IMR-90 (cell line): ENCODE data around the gene SNED1. TPM values are rescaled to one million over a fixed set of nuclear protein-coding genes. Genes with fewer than 3 reads are reported as not detected.

Experiments used
- ATAC-seq: fragments of 200-7000 bp; cut with Tn5 transposase; 2 replicates; pipeline ENCODE4 v1.9.1; 2020; ENCODE audit warnings: low read depth, mild to moderate bottlenecking, moderate library complexity
- BruUV-seq: library from RNA; stranded (reverse); fragments of 400-500 nt; replicated peaks from 2 replicates; lab custom pipeline; 2021; lab: Mats Ljungman, UMichigan
- CTCF ChIA-PET: fragments of 300-600 bp; formaldehyde crosslinking; extraction: SDS; loops from one replicate; lab custom pipeline; 2021; ENCODE audit warnings: antibody characterized with exemption; lab: Yijun Ruan, JAX
- POLR2A ChIA-PET: fragments of 300-600 bp; sonication (Branson Sonifier 250); formaldehyde crosslinking; loops from one replicate; lab custom pipeline; 2022; ENCODE audit warnings: antibody characterized with exemption; ENCODE audit not compliant: unreplicated experiment; lab: Charles Lee
- DNase-seq: peaks from one replicate; pipeline ENCODE4 v3.0.0; 2013
- H2AFZ ChIP-seq: replicated peaks from 2 replicates; pipeline ENCODE3; 2013; ENCODE audit warnings: low read length, mild to moderate bottlenecking; ENCODE audit not compliant: poor library complexity
- H2AK5ac ChIP-seq: 2 replicates; pipeline ENCODE4 v1.6.1; 2013; ENCODE audit warnings: low read depth, low read length, inconsistent platforms
- H2AK9ac ChIP-seq: replicated peaks from 2 replicates; pipeline ENCODE3; 2013; ENCODE audit warnings: mild to moderate bottlenecking, low read depth, low read length, moderate library complexity; ENCODE audit not compliant: poor library complexity
- H2BK120ac ChIP-seq: 2 replicates; pipeline ENCODE4 v1.6.1; 2013; ENCODE audit warnings: low read depth, low read length, inconsistent platforms
- H2BK15ac ChIP-seq: 3 replicates; pipeline ENCODE4 v1.6.1; 2013; ENCODE audit warnings: low read depth, low read length, inconsistent platforms
- H2BK20ac ChIP-seq: 2 replicates; pipeline ENCODE4 v1.6.1; 2013; ENCODE audit warnings: low read depth, mild to moderate bottlenecking, inconsistent platforms, low read length, moderate library complexity
- H2BK5ac ChIP-seq: 2 replicates; pipeline ENCODE4 v1.6.1; 2013; ENCODE audit warnings: mild to moderate bottlenecking, low read depth, low read length, inconsistent platforms; ENCODE audit not compliant: poor library complexity, severe bottlenecking
- H3K14ac ChIP-seq: replicated peaks from 2 replicates; pipeline ENCODE4 v1.6.1; 2013; ENCODE audit warnings: low read depth, low read length, inconsistent platforms
- H3K18ac ChIP-seq: 2 replicates; pipeline ENCODE4 v1.6.1; 2013; ENCODE audit warnings: low read depth, low read length, control low read depth
- H3K23ac ChIP-seq: 2 replicates; pipeline ENCODE4 v1.6.1; 2013; ENCODE audit warnings: low read depth, low read length, inconsistent platforms
- H3K27ac ChIP-seq: 2 replicates; pipeline ENCODE4 v1.5.1; 2013; ENCODE audit warnings: mild to moderate bottlenecking, control low read depth, low read length; ENCODE audit not compliant: insufficient read depth
- H3K27me3 ChIP-seq: 2 replicates; pipeline ENCODE4 v1.6.1; 2013; ENCODE audit warnings: low read length; ENCODE audit not compliant: control insufficient read depth, insufficient read depth
- H3K36me3 ChIP-seq: 2 replicates; pipeline ENCODE4 v1.6.1; 2013; ENCODE audit warnings: low read length, mixed read lengths; ENCODE audit not compliant: control insufficient read depth, insufficient read depth
- H3K4ac ChIP-seq: 2 replicates; pipeline ENCODE4 v1.6.1; 2013; ENCODE audit warnings: low read depth, low read length, inconsistent platforms
- H3K4me1 ChIP-seq: 2 replicates; pipeline ENCODE4 v1.6.1; 2013; ENCODE audit warnings: low read length, mixed read lengths; ENCODE audit not compliant: control insufficient read depth, insufficient read depth
- H3K4me2 ChIP-seq: 2 replicates; pipeline ENCODE4 v1.6.1; 2013; ENCODE audit warnings: low read depth, mild to moderate bottlenecking, control low read depth, low read length, moderate library complexity
- H3K4me3 ChIP-seq: 2 replicates; pipeline ENCODE4 v1.5.1; 2013; ENCODE audit warnings: low read depth, mild to moderate bottlenecking, control low read depth, low read length, moderate library complexity; ENCODE audit not compliant: insufficient read depth
- H3K56ac ChIP-seq: 2 replicates; pipeline ENCODE4 v1.6.1; 2013; ENCODE audit warnings: low read length, inconsistent platforms; ENCODE audit not compliant: insufficient read depth; ENCODE audit errors: extremely low read depth
- H3K79me1 ChIP-seq, 2 experiments: 2 replicates each; pipeline ENCODE4 v1.6.1; 2013; ENCODE audit warnings: low read length in 2 of 2, inconsistent platforms in 1 of 2, low read depth in 1 of 2
- H3K9ac ChIP-seq: 2 replicates; pipeline ENCODE4 v1.6.1; 2013; ENCODE audit warnings: low read depth, low read length, control low read depth
- H3K9me1 ChIP-seq: 2 replicates; pipeline ENCODE4 v1.6.1; 2013; ENCODE audit warnings: low read length, inconsistent platforms; ENCODE audit not compliant: insufficient read depth
- H3K9me3 ChIP-seq: 2 replicates; pipeline ENCODE4 v1.6.1; 2013; ENCODE audit warnings: low read length; ENCODE audit not compliant: control insufficient read depth, insufficient read depth
- H4K20me1 ChIP-seq: 2 replicates; pipeline ENCODE4 v1.6.1; 2013; ENCODE audit warnings: low read length, inconsistent platforms; ENCODE audit not compliant: insufficient read depth
- H4K5ac ChIP-seq: 2 replicates; pipeline ENCODE4 v1.6.1; 2013; ENCODE audit warnings: mild to moderate bottlenecking, low read depth, low read length, control low read depth
- H4K8ac ChIP-seq, 2 experiments: 2 replicates each; pipeline ENCODE4 v1.6.1; 2013; ENCODE audit warnings: low read depth in 2 of 2, low read length in 2 of 2, control low read depth in 1 of 2, inconsistent platforms in 1 of 2
- H4K91ac ChIP-seq: 2 replicates; pipeline ENCODE4 v1.6.1; 2013; ENCODE audit warnings: low read depth, low read length, inconsistent platforms; ENCODE audit not compliant: insufficient read depth
- BHLHE40 ChIP-seq: fragments of 150-350 bp; IDR thresholded peaks from 2 replicates; pipeline ENCODE4 v1.6.1; 2016; ENCODE audit warnings: mild to moderate bottlenecking, low read depth, low read length
- CEBPB ChIP-seq: IDR thresholded peaks from 2 replicates; pipeline ENCODE4 v1.6.1; 2012; ENCODE audit warnings: low read depth, low read length, improper control_type of control experiment
- CHD1 ChIP-seq: IDR thresholded peaks from 2 replicates; pipeline ENCODE4 v1.6.1; 2012; ENCODE audit warnings: low read depth, low read length, improper control_type of control experiment
- CTCF ChIP-seq: conservative IDR thresholded peaks from 2 replicates; pipeline ENCODE4 v1.5.1; 2012; ENCODE audit warnings: mild to moderate bottlenecking, low read depth, low read length, improper control_type of control experiment
- ELK1 ChIP-seq: fragments of 150-350 bp; IDR thresholded peaks from 2 replicates; pipeline ENCODE4 v1.6.1; 2016; ENCODE audit warnings: low read depth, mild to moderate bottlenecking, low read length, moderate library complexity, borderline replicate concordance
- FOS ChIP-seq: fragments of 150-350 bp; IDR thresholded peaks from 2 replicates; pipeline ENCODE4 v1.6.1; 2016; ENCODE audit warnings: low read depth, low read length
- MAFK ChIP-seq: IDR thresholded peaks from 2 replicates; pipeline ENCODE4 v1.6.1; 2012; ENCODE audit warnings: low read depth, low read length, improper control_type of control experiment
- MAZ ChIP-seq: IDR thresholded peaks from 2 replicates; pipeline ENCODE4 v1.6.1; 2012; ENCODE audit warnings: low read depth, mild to moderate bottlenecking, low read length, improper control_type of control experiment, moderate library complexity, borderline replicate concordance
- MXI1 ChIP-seq: IDR thresholded peaks from 2 replicates; pipeline ENCODE4 v1.6.1; 2012; ENCODE audit warnings: low read depth, mild to moderate bottlenecking, low read length, moderate library complexity, borderline replicate concordance
- NFE2L2 ChIP-seq: fragments of 150-350 bp; IDR thresholded peaks from 2 replicates; pipeline ENCODE4 v1.6.1; 2016; ENCODE audit warnings: low read depth, mild to moderate bottlenecking, low read length
- POLR2A ChIP-seq: IDR thresholded peaks from 2 replicates; pipeline ENCODE4 v1.6.1; 2012; ENCODE audit warnings: mild to moderate bottlenecking, low read depth, low read length
- RAD21 ChIP-seq: IDR thresholded peaks from 2 replicates; pipeline ENCODE4 v1.6.1; 2012; ENCODE audit warnings: low read length, improper control_type of control experiment
- RCOR1 ChIP-seq: IDR thresholded peaks from 2 replicates; pipeline ENCODE4 v1.6.1; 2012; ENCODE audit warnings: mild to moderate bottlenecking, low read length, improper control_type of control experiment; ENCODE audit not compliant: insufficient replicate concordance
- RFX5 ChIP-seq: IDR thresholded peaks from 2 replicates; pipeline ENCODE4 v1.8.0; 2012; ENCODE audit warnings: low read depth, mild to moderate bottlenecking, low read length, moderate library complexity
- SMC3 ChIP-seq: fragments of 150-350 bp; IDR thresholded peaks from 2 replicates; pipeline ENCODE4 v1.6.1; 2016; ENCODE audit warnings: low read depth, mild to moderate bottlenecking, antibody characterized with exemption, low read length, moderate library complexity
- USF2 ChIP-seq: fragments of 150-350 bp; IDR thresholded peaks from 2 replicates; pipeline ENCODE4 v1.6.1; 2017; ENCODE audit warnings: mild to moderate bottlenecking, antibody characterized with exemption, low read length, low read depth
- WGBS, 2 experiments: methylation state at CpG; one replicate each; pipeline versions ENCODE4 v1.1.5 to v1.1.7; 2013; ENCODE audit warnings: missing lambda C conversion rate in 2 of 2; ENCODE audit not compliant: insufficient read length in 1 of 2; ENCODE audit errors: extremely low coverage in 2 of 2; 5-methylcytosine and 5-hydroxymethylcytosine counted together
- dilution Hi-C: fragments of 300-500 bp; cut with HindIII; formaldehyde crosslinking; loops from one replicate; pipeline ENCODE4 v1.14.3; 2018; ENCODE audit warnings: low sequenced_read_pairs; ENCODE audit not compliant: unreplicated experiment
- in situ Hi-C: fragments of 300-500 bp; cut with MboI; formaldehyde crosslinking; loops from 3 replicates; pipeline ENCODE4 v1.14.3; 2019; ENCODE audit warnings: low sequenced_read_pairs, inconsistent platforms, mixed read lengths
- intact Hi-C: fragments of 100-400 bp; cut with micrococcal nuclease; formaldehyde crosslinking; loops from 2 replicates; pipeline ENCODE4 v1.10.0; 2022
- polyA plus RNA-seq, 3 experiments: library from polyadenylated mRNA; depleted of rRNA; stranded (reverse); fragments of >200 nt; gene quantifications; 2 replicates each; pipeline ENCODE4 v1.2.3, GENCODE V29; 2012; ENCODE audit warnings: low replicate concordance in 1 of 3
- total RNA-seq: library from RNA; depleted of rRNA; stranded (reverse); fragments of >200 nt; gene quantifications from 2 replicates; pipeline ENCODE4 v1.2.3, GENCODE V29; 2012

The SNED1 gene
- total and polyA plus RNA-seq, 2 of the 4 experiments (the other 2 are of a cell fraction) = 1.1 to 3.4 TPM

- CTCF ChIA-PET = no interaction called here
- Histone ChIP-seq H2BK15ac (no peak overlapping the region), H4K5ac (no peak overlapping the region), H3K4ac (no peak overlapping the region), H4K20me1 (no peaks in the 10 kb centered on the region), H3K9me3 (peaks cover 18% of the 10 kb centered on the region), H3K14ac (no peak overlapping the region), H3K9ac (no peak overlapping the region), H2AK9ac (no peak overlapping the region), H2BK120ac (no peak overlapping the region), H2AFZ (no peak overlapping the region), H3K4me1 (peaks cover 4% of the 10 kb centered on the region; the same call in 1 of the 2 replicates), H3K79me1 (no peaks in the 10 kb centered on the region; a peak in 1 of 4 replicates), H3K27ac (no peak overlapping the region), H3K4me3 (no peak overlapping the region), H2BK20ac (no peak overlapping the region), H3K9me1 (no peaks in the 10 kb centered on the region), H2AK5ac (no peak overlapping the region), H3K23ac (no peak overlapping the region), H3K36me3 (peaks cover 36% of the 10 kb centered on the region), H3K27me3 (no peaks in the 10 kb centered on the region), H2BK5ac (no peak overlapping the region), H4K8ac (no peak overlapping the region), H3K4me2 (no peak overlapping the region), H4K91ac (no peak overlapping the region), H3K18ac (no peak overlapping the region), H3K56ac (no peak overlapping the region)
- no peak for ATAC-seq
- no TSS peak for BruUV-seq
- TF ChIP-seq USF2 = no peak
- no peak for TF ChIP-seq SMC3
- no peak for TF ChIP-seq RFX5
- TF ChIP-seq CEBPB = no peak
- TF ChIP-seq BHLHE40 = no peak
- TF ChIP-seq MXI1 = no peak
- no peak for TF ChIP-seq RCOR1
- no peak for TF ChIP-seq ELK1
- no peak for TF ChIP-seq NFE2L2
- TF ChIP-seq POLR2A = no peak
- TF ChIP-seq MAFK = no peak
- no peak for TF ChIP-seq CTCF
- TF ChIP-seq FOS = no peak
- no peak for TF ChIP-seq RAD21
- TF ChIP-seq MAZ = no peak
- TF ChIP-seq CHD1 = no peak
- DNase-seq = no peak
- POLR2A ChIA-PET = no interaction called here
- in situ Hi-C loops (no loop called here), dilution Hi-C loops (no loop called here), intact Hi-C loops (no loop called here)
- WGBS, 2 experiments = no CpG with 5 or more reads among the region's 7 CpGs
Observed at GRCh38 chr2:241003047-241003360, 4.6 kb downstream of the SNED1 start.
